Measurements from ENCODE around the gene VPS11.

Gene VPS11

GRCh38 chr11:119061256-119061655 lies 6.4 kb upstream of the VPS11 start:
- no peak for DNase-seq (ENCODE audit: low spot score)
- TF ChIP-seq CTCF (IDR thresholded peaks at IDR 0.05; ENCODE audit: extremely low read depth, missing control alignments): no peak

- no peak for TF ChIP-seq CTCF (IDR thresholded peaks at IDR 0.05; ENCODE audit: extremely low read depth, missing control alignments)
- DNase-seq (ENCODE audit: low spot score): no peak
These were observed 4.8 kb upstream of the VPS11 start for GRCh38 chr11:119062779-119063178.

GRCh38 chr11:119065369-119065768 lies 2.2 kb upstream of the VPS11 start:
- DNase-seq (ENCODE audit: low spot score): peak; percentile 64
- peak; percentile 36 for TF ChIP-seq CTCF (IDR thresholded peaks at IDR 0.05; ENCODE audit: extremely low read depth, missing control alignments)

GRCh38 chr11:119077839-119078238 lies 10.2 kb downstream of the VPS11 start:
- no peak for TF ChIP-seq CTCF (IDR thresholded peaks at IDR 0.05; ENCODE audit: extremely low read depth, missing control alignments)
- DNase-seq (ENCODE audit: low spot score): no peak

GRCh38 chr11:119078675-119079420 lies 11.2 kb downstream of the VPS11 start:
- no peak for TF ChIP-seq CTCF (IDR thresholded peaks at IDR 0.05; ENCODE audit: extremely low read depth, missing control alignments)
- DNase-seq (ENCODE audit: low spot score): no peak

GRCh38 chr11:119081682-119082260 lies 14.2 kb downstream of the VPS11 start:
- TF ChIP-seq CTCF (IDR thresholded peaks at IDR 0.05; ENCODE audit: extremely low read depth, missing control alignments): no peak
- DNase-seq (ENCODE audit: low spot score): no peak

- peak; percentile 89 for DNase-seq (ENCODE audit: low spot score)
- no peak for TF ChIP-seq CTCF (IDR thresholded peaks at IDR 0.05; ENCODE audit: extremely low read depth, missing control alignments)
These were observed 17.2 kb downstream of the VPS11 start, which contains the start of gene HMBS for GRCh38 chr11:119084663-119085436. HMBS (plus strand) TSS chr11:119084881; CDS start chr11:119085034, 153 bp downstream.

Measured in GM20000 (cell line).